ENCODE results near the gene NHS. TPM values are rescaled to one million over a fixed set of nuclear protein-coding genes. Genes with fewer than 3 reads are reported as not detected.

The NHS gene
- total RNA-seq, 2 donors from 2014 or later: 1.2 to 2.7 TPM

DNA sequence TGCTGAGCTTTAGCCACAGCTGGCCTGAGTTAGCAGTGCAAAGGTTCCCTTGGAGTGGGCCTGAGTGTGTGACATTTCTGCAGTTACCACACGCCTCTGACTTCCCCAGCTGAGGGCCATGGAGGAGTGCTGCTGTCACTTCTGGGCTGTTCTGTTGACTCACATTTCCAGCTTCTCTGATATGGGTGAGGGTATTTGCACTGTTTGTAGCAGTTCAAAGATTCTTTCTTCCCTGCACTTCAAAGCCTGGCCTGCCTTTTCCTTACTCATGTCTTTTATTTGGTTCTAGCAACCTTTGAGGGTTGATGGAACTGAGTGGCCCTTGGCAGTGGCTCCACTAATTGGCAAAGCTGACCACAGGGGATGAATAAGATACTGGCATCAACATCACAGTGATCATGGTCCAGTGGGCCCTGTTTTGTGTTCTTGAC lies 335.9 kb downstream of the NHS start:
- no peak overlapping the region for H3K27ac Mint-ChIP-seq
- DNase-seq (ENCODE audit: low spot score in 2 of 2) (no peak), ATAC-seq (peak in 1 of 2 donors; percentile 33)
- no peaks in the 10 kb centered on the region for H3K36me3 Mint-ChIP-seq
- H3K9me3 Mint-ChIP-seq: no peaks in the 10 kb centered on the region

DNA sequence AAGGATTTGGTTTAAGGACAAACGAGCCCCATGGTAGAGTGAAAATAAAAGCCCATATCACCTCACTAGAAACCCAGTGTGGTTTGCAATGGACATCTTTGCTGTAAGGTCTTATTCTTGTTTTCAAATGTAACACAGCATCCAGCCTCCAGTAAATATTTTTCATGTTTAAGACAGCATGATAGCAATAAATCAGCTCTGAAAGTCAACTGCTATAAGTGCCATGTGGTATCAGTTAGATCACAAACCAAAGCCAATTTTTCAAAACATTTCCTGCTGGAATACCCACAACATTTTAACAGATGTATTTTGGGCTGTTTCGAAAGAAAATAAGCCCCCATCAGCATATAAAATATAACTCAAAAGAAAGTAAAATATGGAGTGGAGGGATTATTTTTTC lies 338.3 kb downstream of the NHS start:
- Mint-ChIP-seq H3K27ac (no peak overlapping the region), H3K36me3 (no peaks in the 10 kb centered on the region), H3K9me3 (no peaks in the 10 kb centered on the region)
- DNase-seq (ENCODE audit: low spot score in 2 of 2) (no peak), ATAC-seq (no peak)

DNA sequence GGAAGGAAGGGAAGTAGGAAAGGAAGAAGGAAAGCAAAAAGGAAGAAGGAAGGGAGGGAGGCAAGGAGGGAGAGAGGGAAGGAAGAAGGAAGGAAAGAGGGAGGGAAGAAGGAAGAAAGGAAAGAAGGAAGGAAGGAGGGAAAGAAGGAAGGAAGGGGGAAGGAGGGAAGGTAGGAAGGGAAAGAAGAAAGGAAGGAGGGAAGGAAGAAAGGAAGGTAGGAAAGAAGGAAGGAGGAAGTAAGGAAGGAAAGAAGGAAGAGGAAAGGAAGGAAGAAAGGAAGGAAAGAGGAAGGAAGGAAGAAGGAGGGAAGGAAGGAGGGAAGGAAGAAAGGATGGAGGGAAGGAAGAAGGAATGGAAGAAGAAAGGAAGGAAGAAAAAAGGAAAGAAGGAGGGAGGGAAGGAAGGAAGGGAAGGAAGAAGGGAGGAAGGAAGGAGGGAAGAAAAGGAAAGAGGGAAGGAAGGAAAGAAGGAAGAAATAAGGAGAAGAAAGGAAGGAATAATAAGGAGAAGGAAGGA lies 343.7 kb downstream of the NHS start:
- Mint-ChIP-seq H3K36me3 (no peaks in the 10 kb centered on the region), H3K27ac (no peak overlapping the region), H3K9me3 (no peaks in the 10 kb centered on the region)
- no peak for ATAC-seq
- DNase-seq (ENCODE audit: low spot score in 2 of 2): no peak

DNA sequence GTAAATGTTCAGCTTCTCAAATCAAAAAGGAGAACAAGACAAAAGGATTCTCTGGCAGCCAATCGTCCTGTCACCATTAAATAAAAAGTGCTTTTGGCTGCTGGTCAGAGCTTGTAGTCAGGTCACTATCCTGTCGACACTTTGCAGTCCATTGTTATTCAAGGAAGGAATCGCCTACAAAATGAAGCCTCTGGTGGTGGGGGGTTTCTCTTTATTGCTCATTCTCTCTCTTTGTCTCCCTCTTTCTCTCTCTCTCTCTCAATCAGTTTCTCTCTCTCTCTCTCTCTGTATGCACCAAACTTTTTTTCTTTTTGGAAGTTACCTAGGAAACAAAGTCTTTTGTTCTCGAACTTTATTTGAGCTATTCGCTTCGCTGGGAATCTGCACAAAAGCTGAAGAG lies 344.7 kb downstream of the NHS start:
- Mint-ChIP-seq H3K36me3 (no peaks in the 10 kb centered on the region), H3K9me3 (no peaks in the 10 kb centered on the region), H3K27ac (no peak overlapping the region)
- DNase-seq (ENCODE audit: low spot score in 2 of 2) (no peak), ATAC-seq (no peak)

DNA sequence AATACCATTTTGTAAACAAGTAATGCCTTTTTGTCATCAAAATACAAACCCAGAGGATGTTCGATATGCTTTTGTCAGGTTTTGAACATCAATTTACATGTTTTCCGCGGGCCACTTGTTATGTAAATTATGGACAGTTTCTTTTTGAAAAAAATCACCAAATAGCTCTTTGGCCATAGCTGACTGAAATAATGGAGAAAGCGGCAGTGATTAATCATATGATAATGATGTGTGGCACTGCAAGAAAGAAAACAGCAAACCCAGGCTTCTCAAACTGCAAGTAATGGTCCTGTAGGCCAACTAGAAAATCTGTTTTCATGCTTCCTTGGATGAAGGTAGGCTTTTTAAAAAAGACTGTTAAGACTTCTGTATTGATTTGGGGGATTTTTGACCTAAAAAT lies 346.7 kb downstream of the NHS start:
- H3K36me3 Mint-ChIP-seq: no peaks in the 10 kb centered on the region
- no peaks in the 10 kb centered on the region for H3K9me3 Mint-ChIP-seq
- DNase-seq (ENCODE audit: low spot score in 2 of 2) (no peak), ATAC-seq (no peak)
- no peak overlapping the region for H3K27ac Mint-ChIP-seq

- H3K9me3 Mint-ChIP-seq: no peaks in the 10 kb centered on the region
- no peak for DNase-seq (ENCODE audit: low spot score in 2 of 2)
- ATAC-seq: no peak
- H3K36me3 Mint-ChIP-seq: no peaks in the 10 kb centered on the region
- H3K27ac Mint-ChIP-seq: no peak overlapping the region
Measured at GRCh38 chrX:17725181-17725580, 350.2 kb downstream of the NHS start.

GRCh38 chrX:17732138-17732783 lies 357.3 kb downstream of the NHS start:
- DNase-seq (ENCODE audit: low spot score in 2 of 2) (no peak), ATAC-seq (no peak)
- Mint-ChIP-seq H3K27ac (no peak overlapping the region), H3K9me3 (no peaks in the 10 kb centered on the region), H3K36me3 (no peaks in the 10 kb centered on the region)

DNA sequence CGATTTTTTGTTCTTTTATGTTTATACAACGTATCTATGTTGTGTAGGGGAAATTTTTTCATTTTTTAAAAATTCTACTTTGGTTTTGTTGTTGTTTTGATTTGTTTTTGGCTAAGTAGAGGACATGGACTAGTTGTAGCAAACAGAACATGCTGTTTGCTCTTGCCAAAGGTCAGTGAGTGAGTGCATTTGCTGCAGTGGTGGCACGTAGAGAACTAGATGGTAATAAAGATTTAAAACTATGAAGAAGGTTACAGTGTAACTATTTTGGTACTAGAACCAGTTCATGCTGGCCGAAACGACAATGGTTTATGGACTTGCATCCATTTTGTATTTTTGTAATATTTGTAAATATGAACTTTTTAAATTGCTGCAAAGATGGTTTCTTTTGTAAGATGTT lies 360.4 kb downstream of the NHS start:
- no peak overlapping the region for H3K27ac Mint-ChIP-seq
- peaks cover 0 to 9% of the 10 kb centered on the region in 2 donors for H3K36me3 Mint-ChIP-seq
- no peak for DNase-seq (ENCODE audit: low spot score in 2 of 2)
- no peaks in the 10 kb centered on the region for H3K9me3 Mint-ChIP-seq
- ATAC-seq: no peak

GRCh38 chrX:17736478-17736855 lies 361.5 kb downstream of the NHS start:
- peak overlapping the region; percentile 22 to 98 for H3K27ac Mint-ChIP-seq
- H3K36me3 Mint-ChIP-seq: peaks cover 0 to 9% of the 10 kb centered on the region in 2 donors
- no peaks in the 10 kb centered on the region for H3K9me3 Mint-ChIP-seq
- ATAC-seq (no peak), DNase-seq (ENCODE audit: low spot score in 2 of 2) (no peak)

DNA sequence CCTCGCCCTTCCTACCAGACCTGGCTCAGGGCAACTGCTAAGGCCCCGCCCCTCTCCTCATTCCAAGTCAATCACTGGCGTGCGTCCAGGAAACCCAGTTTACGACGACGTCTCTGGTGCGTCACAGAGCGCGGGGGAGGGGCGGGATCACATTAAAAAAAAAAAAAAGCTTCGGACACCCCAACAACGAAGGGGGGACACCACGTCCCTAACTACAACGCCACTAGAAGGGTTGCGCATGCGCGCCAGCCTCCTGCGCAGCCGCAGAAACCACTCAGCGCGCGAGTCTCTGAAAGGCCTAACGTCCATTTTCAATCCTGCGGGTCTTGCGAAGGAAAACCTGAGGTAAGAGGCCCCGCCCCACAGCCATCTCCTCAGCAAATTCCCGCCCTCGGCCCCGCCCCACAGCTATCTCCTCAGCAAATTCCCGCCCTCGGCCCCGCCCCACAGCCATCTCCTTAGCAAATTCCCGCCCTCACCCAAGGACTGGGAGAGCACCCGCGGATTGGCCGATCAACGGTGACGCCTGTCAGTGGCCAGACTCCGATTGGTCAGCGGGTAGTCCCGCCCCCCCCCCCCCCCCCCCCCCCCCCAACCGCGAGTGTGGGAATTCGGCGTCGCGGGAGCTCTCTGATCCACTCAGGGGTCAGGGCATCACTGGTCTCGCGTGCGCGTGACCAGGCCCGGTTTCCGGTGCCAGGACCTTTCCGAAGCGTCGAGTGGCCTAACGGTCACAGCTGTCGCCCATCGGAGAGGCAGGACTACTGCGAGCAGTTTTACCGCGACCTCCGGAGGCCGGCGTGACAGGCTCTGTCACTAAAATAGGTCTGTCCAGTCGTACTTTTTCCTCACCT lies 362.1 kb downstream of the NHS start, which contains the start of gene SCML1:
SCML1 (plus strand) TSS at position 638 of the 854 bp plus-strand sequence. CDS start 6,694 bp downstream, outside the sequence.
- Mint-ChIP-seq H3K36me3 (peaks cover 0 to 9% of the 10 kb centered on the region in 2 donors), H3K27ac (peak within 1 kb of the TSS; percentile 93 to 98), H3K9me3 (no peaks in the 10 kb centered on the region)
- DNase-seq (ENCODE audit: low spot score in 2 of 2) (peak; percentile 75 to 90), ATAC-seq (peak; percentile 77 to 82)

- peaks cover 0 to 9% of the 10 kb centered on the region in 2 donors for H3K36me3 Mint-ChIP-seq
- DNase-seq (ENCODE audit: low spot score in 2 of 2) (no peak), ATAC-seq (peak; percentile 0 to 16)
- H3K9me3 Mint-ChIP-seq: no peaks in the 10 kb centered on the region
- peak overlapping the region; percentile 93 to 98 for H3K27ac Mint-ChIP-seq
Measured at GRCh38 chrX:17737710-17737985, 362.6 kb downstream of the NHS start.

GRCh38 chrX:17737986-17738713 lies 363.1 kb downstream of the NHS start:
- peak; percentile 43 to 45 for ATAC-seq
- peak overlapping the region; percentile 93 to 98 for H3K27ac Mint-ChIP-seq

DNA sequence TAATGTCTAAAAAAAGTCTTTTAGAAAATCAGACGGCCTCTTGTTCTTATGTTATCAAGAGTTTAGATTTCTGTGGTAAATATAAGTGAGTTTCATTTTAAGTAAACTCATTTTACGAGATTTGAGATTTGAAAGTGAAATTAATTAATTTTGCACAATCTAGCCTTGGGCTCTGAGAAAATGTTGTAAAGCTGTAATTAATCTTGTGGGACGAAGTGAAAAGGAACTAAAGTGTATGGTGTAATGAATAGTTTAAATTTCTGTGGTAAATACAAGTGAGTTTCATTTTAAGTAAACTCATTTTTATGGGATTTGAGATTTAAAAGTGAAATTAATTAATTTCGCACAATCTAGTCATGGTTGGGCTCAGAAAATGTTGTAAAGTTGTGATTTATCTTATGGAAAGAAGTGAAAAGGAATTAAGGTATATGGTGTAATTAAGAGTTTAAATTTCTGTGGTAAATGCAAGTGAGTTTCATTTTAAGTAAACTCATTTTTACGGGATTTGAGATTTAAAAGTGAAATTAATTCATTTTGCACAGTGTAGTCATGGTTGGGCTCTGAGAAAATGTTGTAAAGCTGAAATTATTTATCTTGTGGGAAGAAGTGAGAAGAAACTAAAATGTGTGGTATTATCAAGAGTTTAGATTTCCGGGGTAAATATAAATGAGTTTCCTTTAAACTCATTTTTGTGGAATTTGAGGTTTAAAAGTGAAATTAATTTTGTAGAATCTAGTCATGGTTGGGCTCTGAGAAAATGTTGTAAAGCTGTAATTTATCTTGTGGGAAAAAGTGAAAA lies 363.9 kb downstream of the NHS start:
- no peaks in the 10 kb centered on the region for H3K9me3 Mint-ChIP-seq
- ATAC-seq (peak in 1 of 2 donors; percentile 36), DNase-seq (ENCODE audit: low spot score in 2 of 2) (no peak)
- peak overlapping the region; percentile 93 to 98 for H3K27ac Mint-ChIP-seq
- peaks cover 0 to 9% of the 10 kb centered on the region in 2 donors for H3K36me3 Mint-ChIP-seq

More at GRCh38 chrX:17737986-17738713, 363.1 kb downstream of the NHS start:
- DNase-seq (ENCODE audit: low spot score in 2 of 2): peak; percentile 21 to 63
- H3K9me3 Mint-ChIP-seq: no peaks in the 10 kb centered on the region
- peaks cover 0 to 9% of the 10 kb centered on the region in 2 donors for H3K36me3 Mint-ChIP-seq

- DNase-seq (ENCODE audit: low spot score in 2 of 2): no peak
- Mint-ChIP-seq H3K9me3 (no peaks in the 10 kb centered on the region), H3K27ac (no peak overlapping the region), H3K36me3 (peaks cover 0 to 9% of the 10 kb centered on the region in 2 donors)
- ATAC-seq: no peak
Measured at GRCh38 chrX:17740137-17741122, 365.4 kb downstream of the NHS start.

DNA sequence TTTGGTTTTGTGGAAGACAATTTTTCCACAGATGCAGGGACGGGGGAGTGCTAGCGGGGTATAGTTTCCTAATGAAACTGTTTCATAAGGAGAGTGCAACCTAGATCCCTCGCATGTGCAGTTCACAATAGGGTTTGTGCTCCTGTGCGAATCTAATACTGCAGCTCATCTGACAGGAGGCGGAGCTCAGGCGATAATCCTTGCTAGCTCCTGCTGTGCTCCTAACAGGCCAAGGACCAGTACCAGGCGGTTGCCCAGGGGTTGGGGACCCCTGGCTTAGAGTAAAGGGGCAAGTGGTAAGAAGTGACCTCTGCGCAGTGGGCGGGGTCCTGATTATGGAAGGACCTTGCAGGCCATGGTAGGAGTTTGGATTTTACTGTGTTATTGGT lies 366.1 kb downstream of the NHS start:
- no peak for ATAC-seq
- no peak for DNase-seq (ENCODE audit: low spot score in 2 of 2)
- Mint-ChIP-seq H3K27ac (no peak overlapping the region), H3K9me3 (no peaks in the 10 kb centered on the region), H3K36me3 (peaks cover 0 to 9% of the 10 kb centered on the region in 2 donors)

Measured in activated naive CD4-positive, alpha-beta T cell treated with anti-CD3 and anti-CD28 coated beads, Interleukin-2, amount 50 U/mL, for 72 hours (primary cell).